ENCODE data around the gene SIK2.

SIK2 gene

DNA sequence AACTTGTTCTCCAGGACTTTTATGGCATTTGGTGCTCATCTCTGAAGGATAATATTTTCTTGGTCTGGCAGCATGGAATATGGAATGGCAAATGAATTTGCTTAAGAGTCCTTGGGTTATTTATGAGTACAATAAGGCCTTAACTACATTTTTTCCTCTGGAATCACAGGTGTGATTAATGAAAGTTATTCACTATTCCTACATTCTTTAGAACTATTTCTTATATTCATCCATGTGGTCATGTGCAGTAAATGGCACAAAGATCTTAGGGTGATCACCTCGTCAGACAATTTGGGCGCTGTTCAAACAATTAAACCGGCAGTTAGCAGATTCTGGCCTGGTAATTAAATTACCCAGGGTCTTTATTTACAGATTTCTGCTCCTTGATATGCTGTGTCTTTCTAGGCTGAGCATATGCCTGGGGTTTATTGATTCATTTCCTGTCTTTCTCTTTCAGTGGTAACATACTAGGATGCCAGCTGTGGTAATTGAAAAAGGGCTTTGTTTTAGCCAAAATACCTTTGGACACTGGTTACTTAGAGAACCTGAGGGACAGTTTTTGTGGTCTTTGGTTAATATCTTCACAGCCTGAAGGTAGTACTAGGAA, 31.6 kb downstream of the SIK2 start:
- TF ChIP-seq ZNF565 (CRISPR knock-in tag; conservative IDR thresholded peaks at IDR 0.05; ENCODE audit: low read depth) (no peak), TCF4 (CRISPR knock-in tag; IDR thresholded peaks at IDR 0.05; ENCODE audit: borderline replicate concordance) (peak; percentile 52; the same call in 1 of the 2 replicates), SNAI2 (CRISPR knock-in tag; IDR thresholded peaks at IDR 0.05) (no peak), TOX (CRISPR knock-in tag; IDR thresholded peaks at IDR 0.05; ENCODE audit: borderline replicate concordance) (no peak)
- TF ChIP-seq, protein P1, sequence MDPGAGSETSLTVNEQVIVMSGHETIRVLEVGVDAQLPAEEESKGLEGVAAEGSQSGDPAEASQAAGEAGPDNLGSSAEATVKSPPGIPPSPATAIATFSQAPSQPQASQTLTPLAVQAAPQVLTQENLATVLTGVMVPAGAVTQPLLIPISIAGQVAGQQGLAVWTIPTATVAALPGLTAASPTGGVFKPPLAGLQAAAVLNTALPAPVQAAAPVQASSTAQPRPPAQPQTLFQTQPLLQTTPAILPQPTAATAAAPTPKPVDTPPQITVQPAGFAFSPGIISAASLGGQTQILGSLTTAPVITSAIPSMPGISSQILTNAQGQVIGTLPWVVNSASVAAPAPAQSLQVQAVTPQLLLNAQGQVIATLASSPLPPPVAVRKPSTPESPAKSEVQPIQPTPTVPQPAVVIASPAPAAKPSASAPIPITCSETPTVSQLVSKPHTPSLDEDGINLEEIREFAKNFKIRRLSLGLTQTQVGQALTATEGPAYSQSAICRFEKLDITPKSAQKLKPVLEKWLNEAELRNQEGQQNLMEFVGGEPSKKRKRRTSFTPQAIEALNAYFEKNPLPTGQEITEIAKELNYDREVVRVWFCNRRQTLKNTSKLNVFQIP (CRISPR knock-in tag; IDR thresholded peaks at IDR 0.05; ENCODE audit: borderline replicate concordance, low read depth) = no peak
- ATAC-seq = peak; percentile 10; the same call in 2 of the 3 replicates

DNA sequence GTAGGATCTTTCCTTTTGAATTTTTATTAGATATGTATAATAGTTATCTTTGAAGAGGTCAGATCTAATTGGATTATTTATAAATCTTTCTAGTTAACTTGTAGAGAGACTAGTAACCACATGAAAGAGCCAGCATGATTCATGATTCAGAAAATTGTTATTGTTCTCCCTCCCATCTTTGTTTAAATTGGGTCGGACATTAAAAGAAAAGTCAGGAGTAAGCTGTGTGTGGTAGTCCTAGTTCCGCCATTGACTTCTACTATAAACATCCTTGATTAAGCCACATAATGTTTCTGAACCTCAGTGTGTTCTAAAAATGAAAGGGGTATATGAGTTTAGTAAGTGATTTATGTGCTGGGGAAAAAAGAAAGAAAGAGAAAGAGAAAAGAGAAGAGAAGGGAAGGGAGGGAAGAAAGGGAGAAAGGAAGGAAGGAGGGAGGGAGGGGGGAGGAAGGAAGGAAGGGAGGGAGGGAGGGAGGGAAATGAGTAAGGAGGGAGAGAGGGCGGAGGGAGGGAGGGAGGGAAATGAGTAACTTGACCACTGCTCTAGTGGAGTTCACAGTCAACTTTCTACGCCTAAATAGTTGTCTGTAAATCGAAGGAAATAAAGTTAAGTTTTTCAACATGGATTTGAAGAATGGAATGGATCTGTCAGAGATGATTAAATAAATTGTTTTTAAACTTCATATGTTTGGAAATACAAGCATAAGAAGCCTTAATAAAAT, 32.9 kb downstream of the SIK2 start:
- TF ChIP-seq SNAI2 (CRISPR knock-in tag; IDR thresholded peaks at IDR 0.05) (no peak), ZFP30 (CRISPR knock-in tag; IDR thresholded peaks at IDR 0.05) (no peak), CSDC2 (CRISPR knock-in tag; IDR thresholded peaks at IDR 0.05) (no peak), ZNF8 (CRISPR knock-in tag; IDR thresholded peaks at IDR 0.05) (no peak), ZFP3 (CRISPR knock-in tag; IDR thresholded peaks at IDR 0.05) (no peak), ZNF565 (CRISPR knock-in tag; conservative IDR thresholded peaks at IDR 0.05; ENCODE audit: low read depth) (no peak), GLIS3 (CRISPR knock-in tag; IDR thresholded peaks at IDR 0.05) (no peak), ISL1 (CRISPR knock-in tag; IDR thresholded peaks at IDR 0.05) (no peak), OSR1 (CRISPR knock-in tag; IDR thresholded peaks at IDR 0.05) (no peak), ARNTL (CRISPR knock-in tag; IDR thresholded peaks at IDR 0.05; ENCODE audit: borderline replicate concordance, low read depth) (no peak), ZC3H10 (CRISPR knock-in tag; IDR thresholded peaks at IDR 0.05) (no peak), RARB (CRISPR knock-in tag; IDR thresholded peaks at IDR 0.05) (no peak), ESRRG (CRISPR knock-in tag; IDR thresholded peaks at IDR 0.05) (no peak), TOX (CRISPR knock-in tag; IDR thresholded peaks at IDR 0.05; ENCODE audit: borderline replicate concordance) (no peak)
- TF ChIP-seq, protein P2, sequence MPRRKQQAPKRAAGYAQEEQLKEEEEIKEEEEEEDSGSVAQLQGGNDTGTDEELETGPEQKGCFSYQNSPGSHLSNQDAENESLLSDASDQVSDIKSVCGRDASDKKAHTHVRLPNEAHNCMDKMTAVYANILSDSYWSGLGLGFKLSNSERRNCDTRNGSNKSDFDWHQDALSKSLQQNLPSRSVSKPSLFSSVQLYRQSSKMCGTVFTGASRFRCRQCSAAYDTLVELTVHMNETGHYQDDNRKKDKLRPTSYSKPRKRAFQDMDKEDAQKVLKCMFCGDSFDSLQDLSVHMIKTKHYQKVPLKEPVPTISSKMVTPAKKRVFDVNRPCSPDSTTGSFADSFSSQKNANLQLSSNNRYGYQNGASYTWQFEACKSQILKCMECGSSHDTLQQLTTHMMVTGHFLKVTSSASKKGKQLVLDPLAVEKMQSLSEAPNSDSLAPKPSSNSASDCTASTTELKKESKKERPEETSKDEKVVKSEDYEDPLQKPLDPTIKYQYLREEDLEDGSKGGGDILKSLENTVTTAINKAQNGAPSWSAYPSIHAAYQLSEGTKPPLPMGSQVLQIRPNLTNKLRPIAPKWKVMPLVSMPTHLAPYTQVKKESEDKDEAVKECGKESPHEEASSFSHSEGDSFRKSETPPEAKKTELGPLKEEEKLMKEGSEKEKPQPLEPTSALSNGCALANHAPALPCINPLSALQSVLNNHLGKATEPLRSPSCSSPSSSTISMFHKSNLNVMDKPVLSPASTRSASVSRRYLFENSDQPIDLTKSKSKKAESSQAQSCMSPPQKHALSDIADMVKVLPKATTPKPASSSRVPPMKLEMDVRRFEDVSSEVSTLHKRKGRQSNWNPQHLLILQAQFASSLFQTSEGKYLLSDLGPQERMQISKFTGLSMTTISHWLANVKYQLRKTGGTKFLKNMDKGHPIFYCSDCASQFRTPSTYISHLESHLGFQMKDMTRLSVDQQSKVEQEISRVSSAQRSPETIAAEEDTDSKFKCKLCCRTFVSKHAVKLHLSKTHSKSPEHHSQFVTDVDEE (CRISPR knock-in tag; IDR thresholded peaks at IDR 0.05) = no peak
- TF ChIP-seq, protein P3, sequence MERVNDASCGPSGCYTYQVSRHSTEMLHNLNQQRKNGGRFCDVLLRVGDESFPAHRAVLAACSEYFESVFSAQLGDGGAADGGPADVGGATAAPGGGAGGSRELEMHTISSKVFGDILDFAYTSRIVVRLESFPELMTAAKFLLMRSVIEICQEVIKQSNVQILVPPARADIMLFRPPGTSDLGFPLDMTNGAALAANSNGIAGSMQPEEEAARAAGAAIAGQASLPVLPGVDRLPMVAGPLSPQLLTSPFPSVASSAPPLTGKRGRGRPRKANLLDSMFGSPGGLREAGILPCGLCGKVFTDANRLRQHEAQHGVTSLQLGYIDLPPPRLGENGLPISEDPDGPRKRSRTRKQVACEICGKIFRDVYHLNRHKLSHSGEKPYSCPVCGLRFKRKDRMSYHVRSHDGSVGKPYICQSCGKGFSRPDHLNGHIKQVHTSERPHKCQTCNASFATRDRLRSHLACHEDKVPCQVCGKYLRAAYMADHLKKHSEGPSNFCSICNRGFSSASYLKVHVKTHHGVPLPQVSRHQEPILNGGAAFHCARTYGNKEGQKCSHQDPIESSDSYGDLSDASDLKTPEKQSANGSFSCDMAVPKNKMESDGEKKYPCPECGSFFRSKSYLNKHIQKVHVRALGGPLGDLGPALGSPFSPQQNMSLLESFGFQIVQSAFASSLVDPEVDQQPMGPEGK (CRISPR knock-in tag; IDR thresholded peaks at IDR 0.05; ENCODE audit: borderline replicate concordance) = no peak
- TF ChIP-seq, protein P1 (CRISPR knock-in tag; IDR thresholded peaks at IDR 0.05; ENCODE audit: borderline replicate concordance, low read depth) = no peak
- TF ChIP-seq, protein P4, sequence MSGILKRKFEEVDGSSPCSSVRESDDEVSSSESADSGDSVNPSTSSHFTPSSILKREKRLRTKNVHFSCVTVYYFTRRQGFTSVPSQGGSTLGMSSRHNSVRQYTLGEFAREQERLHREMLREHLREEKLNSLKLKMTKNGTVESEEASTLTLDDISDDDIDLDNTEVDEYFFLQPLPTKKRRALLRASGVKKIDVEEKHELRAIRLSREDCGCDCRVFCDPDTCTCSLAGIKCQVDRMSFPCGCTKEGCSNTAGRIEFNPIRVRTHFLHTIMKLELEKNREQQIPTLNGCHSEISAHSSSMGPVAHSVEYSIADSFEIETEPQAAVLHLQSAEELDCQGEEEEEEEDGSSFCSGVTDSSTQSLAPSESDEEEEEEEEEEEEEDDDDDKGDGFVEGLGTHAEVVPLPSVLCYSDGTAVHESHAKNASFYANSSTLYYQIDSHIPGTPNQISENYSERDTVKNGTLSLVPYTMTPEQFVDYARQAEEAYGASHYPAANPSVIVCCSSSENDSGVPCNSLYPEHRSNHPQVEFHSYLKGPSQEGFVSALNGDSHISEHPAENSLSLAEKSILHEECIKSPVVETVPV (CRISPR knock-in tag; IDR thresholded peaks at IDR 0.05) = no peak
- TF ChIP-seq, protein P5, sequence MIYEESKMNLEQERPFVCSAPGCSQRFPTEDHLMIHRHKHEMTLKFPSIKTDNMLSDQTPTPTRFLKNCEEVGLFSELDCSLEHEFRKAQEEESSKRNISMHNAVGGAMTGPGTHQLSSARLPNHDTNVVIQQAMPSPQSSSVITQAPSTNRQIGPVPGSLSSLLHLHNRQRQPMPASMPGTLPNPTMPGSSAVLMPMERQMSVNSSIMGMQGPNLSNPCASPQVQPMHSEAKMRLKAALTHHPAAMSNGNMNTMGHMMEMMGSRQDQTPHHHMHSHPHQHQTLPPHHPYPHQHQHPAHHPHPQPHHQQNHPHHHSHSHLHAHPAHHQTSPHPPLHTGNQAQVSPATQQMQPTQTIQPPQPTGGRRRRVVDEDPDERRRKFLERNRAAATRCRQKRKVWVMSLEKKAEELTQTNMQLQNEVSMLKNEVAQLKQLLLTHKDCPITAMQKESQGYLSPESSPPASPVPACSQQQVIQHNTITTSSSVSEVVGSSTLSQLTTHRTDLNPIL (CRISPR knock-in tag; IDR thresholded peaks at IDR 0.05; ENCODE audit: low read depth) = no peak

More for the DNA sequence above, 32.9 kb downstream of the SIK2 start:
- ATAC-seq = 0 out of 3 replicates have a peak, but pooled peaks have one; percentile 5
